Measurements from ENCODE around the gene CLTCL1.
A peak's percentile ranks its signal among the peaks of the same experiment; 100 is the strongest.
"Not testable (repeated sequence)": the region's sequence is repeated elsewhere in the genome, so short reads cannot be mapped to it uniquely, and the experiment has no call there.

Gene CLTCL1

GRCh38 chr22:19290400-19291217 is 910 bp downstream of the CLTCL1 start:
- FAIRE-seq, result no peak
- DNase-seq (ENCODE audit: low spot score), result peak; percentile 26

DNA sequence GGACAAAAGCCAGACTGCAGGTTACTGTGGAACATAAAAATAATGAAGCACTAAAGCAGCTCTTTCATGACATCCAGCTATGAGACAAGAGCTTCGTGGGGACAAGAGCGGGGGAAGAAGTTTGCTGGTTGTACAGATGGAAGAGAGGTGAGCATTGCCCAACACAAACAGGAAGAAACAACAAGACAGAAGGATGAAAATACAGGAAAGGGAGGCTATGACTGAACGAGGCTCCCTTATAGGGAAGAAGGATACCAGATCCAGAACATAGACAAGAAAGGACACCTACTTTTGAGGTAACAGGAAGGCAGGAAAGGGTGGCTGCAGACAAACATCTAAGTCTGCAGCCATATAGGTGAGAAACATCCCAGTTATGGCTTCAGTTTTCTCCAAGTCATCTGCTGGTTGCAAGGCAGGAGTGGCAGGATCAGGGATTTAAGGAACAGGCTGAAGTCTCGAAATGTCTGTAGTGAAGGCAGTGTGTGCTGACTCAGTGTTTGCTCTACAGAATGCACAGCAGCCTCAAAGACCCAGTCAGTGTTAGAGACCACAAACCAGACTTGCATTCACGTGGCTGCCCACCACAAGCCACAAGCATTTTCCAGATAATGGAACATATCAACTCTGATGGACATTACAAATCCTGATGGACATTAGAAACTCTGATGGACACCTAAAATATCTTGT is 1.9 kb downstream of the CLTCL1 start:
- FAIRE-seq, result peak; percentile 93
- peak; percentile 90 for DNase-seq (ENCODE audit: low spot score)

GRCh38 chr22:19287889-19288288 is 3.6 kb downstream of the CLTCL1 start:
- DNase-seq (ENCODE audit: low spot score) (peak; percentile 79), FAIRE-seq (peak; percentile 87)

DNA sequence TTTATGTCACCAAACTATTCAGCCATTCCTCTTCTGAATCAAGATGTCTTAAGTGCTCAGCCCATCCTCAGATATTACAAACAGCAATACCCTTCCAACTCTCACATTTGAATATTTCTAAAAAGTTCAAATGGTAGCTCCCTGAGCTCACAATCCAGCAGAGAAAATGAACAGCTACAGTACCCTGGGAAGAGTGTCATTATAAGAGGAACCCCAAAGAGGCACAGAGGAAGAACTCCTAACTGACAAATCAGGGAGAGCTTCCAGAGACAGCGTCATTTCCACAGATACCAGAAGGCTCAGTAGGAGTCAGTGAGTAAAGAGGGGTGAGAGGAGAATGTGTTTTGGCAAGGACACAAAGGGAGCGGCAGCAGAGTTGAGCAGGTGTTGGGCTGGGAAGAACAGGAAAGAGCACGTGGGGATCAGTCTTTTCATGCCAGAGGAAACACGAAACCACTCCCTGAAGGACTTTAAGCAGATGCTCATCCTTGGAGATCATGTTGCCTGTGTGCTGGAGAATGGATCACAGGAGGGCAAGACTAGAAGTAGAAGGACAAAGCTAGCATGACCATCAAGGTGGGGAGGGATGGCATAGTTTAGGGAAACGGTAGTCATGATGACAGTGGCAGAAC is 4.3 kb downstream of the CLTCL1 start:
- peak; percentile 13 for DNase-seq (ENCODE audit: low spot score)

GRCh38 chr22:19285831-19286230 is 5.7 kb downstream of the CLTCL1 start:
- DNase-seq (ENCODE audit: low spot score), result no peak
- FAIRE-seq, result no peak

More for the DNA sequence above, 4.3 kb downstream of the CLTCL1 start:
- no peak for FAIRE-seq

DNA sequence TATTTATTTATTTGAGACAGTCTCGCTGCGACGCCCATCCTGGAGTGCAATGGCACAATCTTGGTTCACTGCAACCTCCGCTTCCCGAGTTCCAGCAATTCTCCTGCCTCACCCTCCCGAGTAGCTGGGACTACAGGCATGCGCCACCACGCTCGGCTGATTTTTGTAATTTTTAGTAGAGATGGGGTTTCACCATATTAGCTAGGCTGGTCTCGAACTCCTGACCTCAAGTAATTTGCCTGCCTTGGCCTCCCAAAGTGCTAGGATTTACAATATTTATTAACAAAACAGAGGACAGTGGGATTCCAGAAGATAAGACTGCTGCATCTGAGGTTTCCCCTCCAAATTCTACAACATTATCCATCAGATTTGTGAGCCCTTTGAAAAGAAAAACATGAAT is 12.4 kb downstream of the CLTCL1 start:
- FAIRE-seq, result not testable (repeated sequence)

GRCh38 chr22:19277785-19278184 is 13.7 kb downstream of the CLTCL1 start:
- FAIRE-seq (no peak), DNase-seq (ENCODE audit: low spot score) (no peak)

More for the DNA sequence above, 12.4 kb downstream of the CLTCL1 start:
- not testable (repeated sequence) for DNase-seq (ENCODE audit: low spot score)

- FAIRE-seq (no peak), DNase-seq (ENCODE audit: low spot score) (no peak)
These were observed 15.5 kb downstream of the CLTCL1 start for GRCh38 chr22:19275919-19276600.

DNA sequence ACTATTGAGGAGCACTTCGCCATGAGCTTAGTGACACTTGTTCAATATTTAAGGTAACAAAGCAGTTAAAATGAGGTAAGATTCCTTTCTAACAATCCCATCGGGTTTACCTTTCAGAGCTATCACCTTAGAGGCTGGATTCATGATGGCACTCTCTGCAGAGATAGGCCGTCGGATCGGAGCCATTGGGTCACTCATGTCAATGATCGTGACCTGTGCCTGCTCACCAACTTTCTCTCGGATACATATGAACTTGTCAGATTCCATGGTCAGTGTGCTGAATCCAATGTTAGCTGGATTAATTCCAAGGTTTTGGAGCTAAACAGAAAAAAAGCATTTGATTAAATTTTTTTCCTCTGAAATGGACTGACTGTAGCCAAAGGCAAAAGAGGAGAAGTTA is 16.0 kb downstream of the CLTCL1 start:
- no peak for FAIRE-seq
- DNase-seq (ENCODE audit: low spot score), result no peak

DNA sequence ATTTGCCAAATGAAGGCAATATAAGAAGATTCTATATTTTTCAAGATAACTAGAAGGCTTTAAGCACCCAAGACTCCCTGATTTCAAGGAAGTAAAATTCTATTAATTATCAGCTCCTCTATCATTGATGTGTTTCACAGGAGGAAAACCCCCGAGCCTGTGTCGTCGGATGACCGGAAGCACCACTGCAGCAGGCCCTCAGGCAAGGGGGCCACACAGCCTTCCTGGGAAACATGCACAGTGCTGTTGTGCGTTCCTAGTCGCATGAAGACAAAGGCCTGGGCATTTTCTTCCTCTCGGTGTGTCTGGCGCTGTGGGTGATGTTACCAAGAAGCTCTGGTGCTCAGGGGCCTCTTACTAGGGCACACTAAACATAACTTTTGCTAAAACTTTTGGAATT is 16.4 kb downstream of the CLTCL1 start:
- FAIRE-seq (no peak), DNase-seq (ENCODE audit: low spot score) (no peak)

GRCh38 chr22:19271856-19272535 is 19.5 kb downstream of the CLTCL1 start:
- FAIRE-seq (no peak), DNase-seq (ENCODE audit: low spot score) (peak; percentile 18)

DNA sequence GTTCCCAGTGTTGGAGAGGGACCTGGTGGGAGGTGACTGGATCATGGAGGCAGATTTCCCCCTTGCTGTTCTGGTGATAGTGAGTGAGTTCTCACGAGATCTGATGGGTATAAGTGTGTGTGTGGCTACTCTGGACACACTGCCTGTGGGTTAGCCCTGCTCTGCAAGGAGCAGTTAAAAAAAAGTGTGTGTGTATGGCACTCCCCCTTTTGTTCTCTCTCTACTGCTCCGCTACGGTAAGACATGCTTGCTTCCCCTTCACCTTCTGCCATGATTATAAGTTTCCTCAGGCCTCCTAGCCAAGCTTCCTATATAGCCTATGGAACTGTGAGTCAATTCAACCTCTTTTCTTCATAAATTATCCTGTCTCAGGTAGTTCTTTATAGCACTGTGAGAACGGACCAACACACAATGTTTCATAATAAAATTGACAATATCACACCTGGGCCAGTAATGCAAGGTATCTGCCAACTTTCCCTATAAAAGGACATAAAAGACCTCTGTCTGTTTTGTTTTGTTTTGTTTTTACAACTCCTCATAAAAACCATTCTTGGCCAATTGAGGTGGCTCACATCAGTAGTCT is 20.2 kb downstream of the CLTCL1 start:
- FAIRE-seq (no peak), DNase-seq (ENCODE audit: low spot score) (no peak)

DNA sequence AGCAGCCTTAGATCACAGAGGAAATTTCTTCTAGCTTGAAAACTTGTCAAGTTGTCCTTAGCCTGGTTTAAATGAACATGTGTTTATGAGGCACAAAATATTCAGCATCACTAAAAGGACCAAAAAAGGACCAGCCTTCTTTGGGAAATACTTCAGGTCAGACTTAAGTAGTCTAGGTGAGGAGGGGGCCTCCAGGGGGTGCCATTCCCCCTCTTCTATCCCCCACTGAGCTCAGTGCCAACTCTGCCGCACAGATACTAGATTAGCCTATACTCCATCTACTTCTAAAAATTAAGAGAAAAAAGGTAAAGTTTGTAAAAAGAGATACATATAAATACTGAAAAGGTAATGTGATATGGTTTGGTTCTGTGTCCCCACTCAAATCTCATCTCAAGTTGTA is 20.6 kb downstream of the CLTCL1 start:
- no peak for DNase-seq (ENCODE audit: low spot score)
- no peak for FAIRE-seq

DNA sequence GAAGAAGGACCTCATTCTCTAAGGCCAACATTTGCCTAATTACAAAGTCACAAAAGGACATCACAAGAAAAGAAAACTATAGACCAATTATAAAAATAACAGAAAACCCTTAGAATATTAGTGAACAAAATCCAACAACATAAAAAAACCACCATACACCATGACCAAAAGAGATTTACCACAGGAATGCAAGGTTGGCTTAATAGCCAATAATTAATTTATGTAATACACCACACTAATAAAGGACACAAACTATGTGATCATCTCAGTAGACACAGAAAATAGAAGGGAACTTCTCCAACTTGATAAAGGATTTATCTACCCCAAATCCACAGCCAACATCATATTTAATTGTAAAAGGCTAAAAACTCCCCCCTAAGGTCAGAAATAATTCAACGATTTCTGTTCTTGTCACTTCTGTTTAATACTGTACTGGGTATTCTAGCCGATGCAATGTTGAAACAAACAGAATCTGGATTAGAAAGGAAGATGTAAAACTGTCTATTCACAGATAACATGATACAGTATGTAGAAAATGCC is 24.9 kb downstream of the CLTCL1 start:
- FAIRE-seq, result no peak
- DNase-seq (ENCODE audit: low spot score), result no peak

DNA sequence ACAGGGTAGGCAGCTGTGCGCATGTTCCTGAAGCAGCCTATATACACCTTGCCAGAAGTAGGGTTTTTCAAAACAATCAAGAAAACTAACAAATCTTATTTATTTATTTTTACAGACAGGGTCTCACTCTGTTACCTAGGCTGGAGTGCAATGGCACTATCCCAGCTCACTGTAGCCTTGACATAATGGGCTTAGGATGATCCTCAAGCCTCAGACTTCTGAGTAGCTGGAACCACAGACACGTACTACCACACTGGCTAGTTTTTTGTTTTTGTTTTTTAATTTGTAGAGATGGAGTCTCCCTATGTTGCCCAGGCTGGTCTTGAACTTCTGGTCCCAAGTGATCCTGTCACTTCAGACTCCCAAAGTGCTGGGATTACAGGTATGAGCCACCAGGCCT is 25.7 kb downstream of the CLTCL1 start:
- DNase-seq (ENCODE audit: low spot score), result no peak
- no peak for FAIRE-seq

DNA sequence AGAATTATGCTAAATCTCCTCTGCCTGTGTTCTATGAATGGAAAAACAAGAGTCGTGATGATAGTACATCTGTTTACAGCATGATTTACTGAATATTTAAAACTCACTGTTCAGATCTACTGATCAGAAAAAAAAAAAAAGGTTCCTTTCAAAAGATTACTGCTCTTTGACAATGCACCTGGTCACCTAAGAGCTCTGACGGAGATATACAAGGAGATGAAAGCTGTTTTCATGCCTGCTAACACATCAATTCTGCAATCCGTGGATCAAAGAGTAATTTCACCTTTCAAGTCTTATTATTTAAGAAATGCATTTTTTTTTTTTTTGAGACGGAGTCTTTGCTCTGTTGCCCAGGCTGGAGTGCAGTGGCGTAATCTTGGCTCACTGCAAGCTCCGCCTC is 30.7 kb downstream of the CLTCL1 start:
- no peak for FAIRE-seq

DNA sequence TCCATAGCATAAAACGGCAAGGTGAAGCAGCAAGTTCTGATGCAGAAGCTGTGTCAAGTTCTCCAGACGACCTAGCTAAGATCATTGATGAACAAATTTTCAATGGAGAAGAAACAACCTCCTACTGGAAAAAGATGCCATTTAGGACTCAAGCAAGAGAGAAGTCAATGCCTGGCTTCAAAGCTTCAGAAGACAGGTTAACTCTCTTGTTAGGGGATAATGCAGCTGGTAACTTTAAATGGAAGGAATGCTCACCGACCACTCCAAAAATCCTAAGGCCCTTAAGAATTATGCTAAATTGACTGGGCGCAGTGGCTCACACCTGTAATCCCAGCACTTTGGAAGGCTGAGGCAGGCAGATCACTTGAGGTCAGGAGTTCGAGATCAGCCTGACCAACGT is 31.3 kb downstream of the CLTCL1 start:
- DNase-seq (ENCODE audit: low spot score) (no peak), FAIRE-seq (no peak)

More for the DNA sequence above, 30.7 kb downstream of the CLTCL1 start:
- no peak for DNase-seq (ENCODE audit: low spot score)

GRCh38 chr22:19258968-19259288 is 32.6 kb downstream of the CLTCL1 start:
- DNase-seq (ENCODE audit: low spot score); FAIRE-seq: not testable (repeated sequence)

- no peak for DNase-seq (ENCODE audit: low spot score)
- no peak for FAIRE-seq
These were observed 33.1 kb downstream of the CLTCL1 start for GRCh38 chr22:19258371-19258770.

GRCh38 chr22:19256362-19256761 is 35.2 kb downstream of the CLTCL1 start:
- DNase-seq (ENCODE audit: low spot score); FAIRE-seq: not testable (repeated sequence)

GRCh38 chr22:19253143-19253542 is 38.4 kb downstream of the CLTCL1 start:
- FAIRE-seq (no peak), DNase-seq (ENCODE audit: low spot score) (no peak)

Data from RCC 7860 (cell line).